ENCODE measurements around the gene EMC6. TPM values are rescaled to one million over a fixed set of nuclear protein-coding genes. Genes with fewer than 3 reads are reported as not detected.

Gene EMC6
- total RNA-seq, 4 donors from 2014 or later = 12.6 to 23.4 (median 18.9) TPM

GRCh38 chr17:3659541-3660111, 9.0 kb upstream of the EMC6 start:
- DNase-seq (ENCODE audit: low spot score in 2 of 2) = peak; percentile 71 to 74
- Histone ChIP-seq H3K36me3 (peaks cover 0 to 50% (median 0%) of the 10 kb centered on the region in 3 donors), H3K27ac (peak overlapping the region; percentile 54 to 99 (median 82)), H3K27me3 (no peaks in the 10 kb centered on the region), H3K4me3 (no peak overlapping the region), H3K9me3 (no peaks in the 10 kb centered on the region), H3K4me1 (peaks cover 4 to 81% (median 26%) of the 10 kb centered on the region in 4 donors)
- TF ChIP-seq EP300 (IDR thresholded peaks at IDR 0.05) = peak in 1 of 2 donors; percentile 95
- TF ChIP-seq CTCF (IDR thresholded peaks at IDR 0.05) = peak in 4 of 5 experiments; percentile 5 to 66 (median 36)
- peak in 1 of 2 donors; percentile 34 for TF ChIP-seq POLR2A (IDR thresholded peaks at IDR 0.05)
- WGBS, 2 donors = 11 to 17% methylated on average over 12 to 19 of the region's 22 CpGs

DNA sequence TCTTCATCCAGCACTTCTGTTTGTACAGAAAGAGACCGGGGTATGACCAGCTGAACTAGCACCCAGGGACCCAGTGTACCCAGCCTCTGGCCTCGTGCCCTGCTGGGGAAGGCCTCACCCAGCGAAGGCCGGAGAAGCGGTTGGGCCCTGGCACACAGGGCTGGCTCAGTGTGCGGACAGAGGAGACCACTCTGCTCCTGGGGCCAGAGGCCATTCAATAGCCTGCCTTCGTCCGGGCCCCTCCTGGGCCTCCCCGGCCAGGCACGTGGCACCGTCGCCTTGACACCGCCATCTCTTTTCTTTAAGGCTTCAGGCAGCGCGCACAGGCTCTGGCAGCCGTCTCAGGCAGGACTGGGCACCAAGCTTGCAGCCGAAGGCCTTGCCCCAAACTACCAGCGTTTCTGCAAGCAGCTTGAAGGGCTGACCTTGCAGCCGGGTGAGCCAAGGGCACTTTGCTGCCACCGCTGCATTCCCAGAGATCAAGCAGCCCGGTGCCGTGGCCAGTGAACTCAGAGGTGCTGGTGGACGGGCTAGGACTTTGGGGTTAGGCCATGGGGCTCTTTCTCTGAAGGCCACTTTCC, 8.2 kb upstream of the EMC6 start:
- 44 to 56% methylated on average over 14 to 20 of the region's 23 CpGs for WGBS, 2 donors
- peaks cover 0 to 54% (median 0%) of the 10 kb centered on the region in 3 donors for H3K36me3 ChIP-seq
- DNase-seq (ENCODE audit: low spot score in 2 of 2) = no peak
- peak overlapping the region; percentile 54 to 99 (median 82) for H3K27ac ChIP-seq
- no peak for TF ChIP-seq CTCF (IDR thresholded peaks at IDR 0.05)
- no peak for TF ChIP-seq POLR2A (IDR thresholded peaks at IDR 0.05)
- no peak for TF ChIP-seq EP300 (IDR thresholded peaks at IDR 0.05)
- H3K4me3 ChIP-seq = no peak overlapping the region
- no peaks in the 10 kb centered on the region for H3K27me3 ChIP-seq
- H3K9me3 ChIP-seq = no peaks in the 10 kb centered on the region
- H3K4me1 ChIP-seq = peaks cover 4 to 81% (median 26%) of the 10 kb centered on the region in 4 donors

- Histone ChIP-seq H3K27me3 (no peaks in the 10 kb centered on the region), H3K27ac (peak overlapping the region; percentile 12 to 99 (median 68)), H3K4me3 (no peak overlapping the region), H3K9me3 (no peaks in the 10 kb centered on the region), H3K4me1 (peaks cover 4 to 76% (median 38%) of the 10 kb centered on the region in 4 donors), H3K36me3 (peaks cover 0 to 36% (median 0%) of the 10 kb centered on the region in 3 donors)
- no peak for DNase-seq (ENCODE audit: low spot score in 2 of 2)
- no peak for TF ChIP-seq EP300 (IDR thresholded peaks at IDR 0.05)
- TF ChIP-seq CTCF (IDR thresholded peaks at IDR 0.05) = no peak
- no peak for TF ChIP-seq POLR2A (IDR thresholded peaks at IDR 0.05)
- 84 to 86% methylated on average over 23 to 33 of the region's 33 CpGs for WGBS, 2 donors
These were observed 5.3 kb upstream of the EMC6 start for GRCh38 chr17:3663102-3664011.

- Histone ChIP-seq H3K27ac (peak overlapping the region; percentile 84 to 99 (median 94)), H3K4me1 (peaks cover 0 to 67% (median 26%) of the 10 kb centered on the region in 4 donors), H3K9me3 (no peaks in the 10 kb centered on the region), H3K4me3 (peak overlapping the region in 1 of 4 donors; percentile 99), H3K27me3 (no peaks in the 10 kb centered on the region), H3K36me3 (peaks cover 0 to 43% (median 0%) of the 10 kb centered on the region in 3 donors)
- WGBS, 2 donors = 54 to 75% methylated on average over 5 of the region's 5 CpGs
- no peak for DNase-seq (ENCODE audit: low spot score in 2 of 2)
- TF ChIP-seq EP300 (IDR thresholded peaks at IDR 0.05) (no peak), POLR2A (IDR thresholded peaks at IDR 0.05) (no peak), CTCF (IDR thresholded peaks at IDR 0.05) (no peak)
These were observed 2.8 kb upstream of the EMC6 start for GRCh38 chr17:3665834-3666233.
